ENCODE results near the gene FARP1.

FARP1 gene

DNA sequence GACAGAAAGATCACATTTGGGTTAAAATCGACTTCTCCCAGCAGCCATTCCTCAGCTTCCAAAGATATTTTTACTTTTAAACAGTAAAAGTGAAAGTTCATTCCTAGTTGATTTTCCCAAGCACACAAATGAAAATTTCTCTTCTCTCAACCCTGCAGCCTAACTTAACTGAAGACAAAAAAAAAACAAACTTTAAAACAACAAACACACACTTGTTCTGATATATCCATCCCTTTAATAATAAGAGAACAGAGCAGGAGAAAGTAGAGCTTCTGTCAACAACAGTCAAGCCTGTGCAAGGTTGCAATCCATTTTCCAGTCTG, 361.1 kb downstream of the FARP1 start:
- no peak for DNase-seq
- peaks cover 17% of the 10 kb centered on the region for H3K36me3 ChIP-seq
- no peak overlapping the region for H3K27ac ChIP-seq
- no peak overlapping the region for H3K4me3 ChIP-seq (ENCODE audit: low read depth, low read length)
- H3K9me3 ChIP-seq (ENCODE audit: severe bottlenecking), result no peaks in the 10 kb centered on the region
- TF ChIP-seq, protein P1, sequence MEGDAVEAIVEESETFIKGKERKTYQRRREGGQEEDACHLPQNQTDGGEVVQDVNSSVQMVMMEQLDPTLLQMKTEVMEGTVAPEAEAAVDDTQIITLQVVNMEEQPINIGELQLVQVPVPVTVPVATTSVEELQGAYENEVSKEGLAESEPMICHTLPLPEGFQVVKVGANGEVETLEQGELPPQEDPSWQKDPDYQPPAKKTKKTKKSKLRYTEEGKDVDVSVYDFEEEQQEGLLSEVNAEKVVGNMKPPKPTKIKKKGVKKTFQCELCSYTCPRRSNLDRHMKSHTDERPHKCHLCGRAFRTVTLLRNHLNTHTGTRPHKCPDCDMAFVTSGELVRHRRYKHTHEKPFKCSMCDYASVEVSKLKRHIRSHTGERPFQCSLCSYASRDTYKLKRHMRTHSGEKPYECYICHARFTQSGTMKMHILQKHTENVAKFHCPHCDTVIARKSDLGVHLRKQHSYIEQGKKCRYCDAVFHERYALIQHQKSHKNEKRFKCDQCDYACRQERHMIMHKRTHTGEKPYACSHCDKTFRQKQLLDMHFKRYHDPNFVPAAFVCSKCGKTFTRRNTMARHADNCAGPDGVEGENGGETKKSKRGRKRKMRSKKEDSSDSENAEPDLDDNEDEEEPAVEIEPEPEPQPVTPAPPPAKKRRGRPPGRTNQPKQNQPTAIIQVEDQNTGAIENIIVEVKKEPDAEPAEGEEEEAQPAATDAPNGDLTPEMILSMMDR (IDR thresholded peaks at IDR 0.05; ENCODE audit: low read depth, low read length), result no peak
- H3K27me3 ChIP-seq (ENCODE audit: insufficient read depth, low read depth, severe bottlenecking), result no peaks in the 10 kb centered on the region

DNA sequence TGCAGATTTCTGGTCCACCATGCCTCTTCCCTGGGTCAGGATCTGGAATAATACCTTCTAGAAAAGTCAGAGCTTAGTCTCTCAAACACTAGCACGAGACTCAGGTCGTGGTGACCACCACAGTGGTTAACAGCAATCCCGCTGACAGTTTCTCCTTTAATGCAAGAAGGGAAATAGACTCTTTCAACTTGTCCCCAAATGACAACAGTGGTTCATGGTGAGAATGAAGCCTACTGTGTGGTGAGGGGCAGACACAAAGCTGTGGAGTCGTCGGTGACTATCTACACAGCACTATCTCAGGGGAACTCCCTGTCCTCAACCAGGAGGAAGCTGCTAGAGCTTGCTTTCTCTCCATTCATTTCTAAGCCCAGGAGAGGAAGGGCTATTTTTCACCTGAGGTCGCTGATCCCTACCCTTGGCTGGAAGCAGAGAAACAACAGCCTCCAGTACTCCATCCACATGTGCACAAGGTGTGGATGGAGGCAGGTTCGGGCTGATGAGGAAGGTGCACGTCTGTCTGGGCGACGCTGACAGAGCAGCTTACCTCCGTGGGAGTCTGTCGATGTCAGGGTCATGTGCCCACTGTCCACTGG, 361.6 kb downstream of the FARP1 start:
- TF ChIP-seq, protein P1 (IDR thresholded peaks at IDR 0.05; ENCODE audit: low read depth, low read length), result no peak
- H3K27me3 ChIP-seq (ENCODE audit: insufficient read depth, low read depth, severe bottlenecking), result no peaks in the 10 kb centered on the region
- no peak overlapping the region for H3K27ac ChIP-seq
- no peak overlapping the region for H3K4me3 ChIP-seq (ENCODE audit: low read depth, low read length)
- H3K9me3 ChIP-seq (ENCODE audit: severe bottlenecking), result no peaks in the 10 kb centered on the region
- H3K36me3 ChIP-seq, result peaks cover 17% of the 10 kb centered on the region
- no peak for DNase-seq
